Transverse colon (tissue), 4 donors: Measurements from ENCODE around the gene GABRB2. TPM values are rescaled to one million over a fixed set of nuclear protein-coding genes. Genes with fewer than 3 reads are reported as not detected.

Experiments
- DNase-seq: peaks from one replicate; pipeline ENCODE4 v3.0.0-alpha.2; 2019
- H3K27ac ChIP-seq, 4 donors: fragments of 200-600 bp; sonication (generic); 2 replicates each; pipeline ENCODE4 v1.5.1; 2016 to 2018; ENCODE audit warnings: inconsistent platforms in 4 of 4
- H3K27me3 ChIP-seq: fragments of 200-600 bp; sonication (generic); 2 replicates; pipeline ENCODE4 v1.5.1; 2017; ENCODE audit warnings: inconsistent platforms
- H3K36me3 ChIP-seq, 4 donors: fragments of 200-600 bp; sonication (generic); 2 replicates each; pipeline ENCODE4 v1.5.1; 2017 to 2019; ENCODE audit warnings: inconsistent platforms in 4 of 4
- H3K4me1 ChIP-seq, 4 donors: fragments of 200-600 bp; sonication (generic); 2 replicates each; pipeline ENCODE4 v1.5.1; 2017 to 2020; ENCODE audit warnings: inconsistent platforms in 4 of 4
- H3K4me3 ChIP-seq, 4 donors: fragments of 200-600 bp; sonication (generic); 1 replicate in 1 of 4; 2 replicates in 3 of 4; pipeline versions ENCODE4 v1.5.1 to v1.6.1; 2017 to 2019; ENCODE audit warnings: inconsistent platforms in 4 of 4
- H3K9me3 ChIP-seq, 2 donors: fragments of 200-600 bp; sonication (generic); 2 replicates each; pipeline ENCODE4 v1.5.1; 2017 to 2019; ENCODE audit warnings: inconsistent platforms in 2 of 2
- EP300 ChIP-seq: sonication (generic); formaldehyde crosslinking; IDR thresholded peaks from one replicate; pipeline ENCODE4 v1.6.1; 2017; ENCODE audit warnings: antibody characterized with exemption, low read depth
- POLR2A ChIP-seq: fragments of 450-650 bp; IDR thresholded peaks from one replicate; pipeline ENCODE4 v1.6.1; 2016; ENCODE audit warnings: antibody characterized with exemption, mild to moderate bottlenecking, moderate library complexity
- POLR2AphosphoS5 ChIP-seq, 3 donors: sonication (generic); formaldehyde crosslinking; IDR thresholded peaks; one replicate each; pipeline ENCODE4 v1.6.1; 2016; ENCODE audit warnings: antibody characterized with exemption in 3 of 3
- WGBS, 2 donors: methylation state at CpG; one replicate each; pipeline ENCODE4 v1.1.5; 2018; ENCODE audit warnings: low coverage in 1 of 2; 5-methylcytosine and 5-hydroxymethylcytosine counted together
- in situ Hi-C, 4 donors: fragments of 200-750 bp; cut with MboI; loops; one replicate each; pipeline versions ENCODE4 v1.15.0 to v1.15.1; 2017; ENCODE audit warnings: low sequenced_read_pairs in 3 of 4, low pct_ligation_motif_present in 1 of 4, low pct_unique_long_range_greater_than_20kb in 1 of 4
- intact Hi-C: fragments of 100-400 bp; cut with DNase I; formaldehyde crosslinking; loops from one replicate; pipeline ENCODE4 v1.15.1; 2023; ENCODE audit warnings: low total_unique reads
- total RNA-seq, 4 donors: library from RNA; depleted of rRNA; stranded (reverse); fragments of >200 nt; gene quantifications; one replicate each; pipeline ENCODE4 v1.1.0, GENCODE V29; 2016
- TF ChIP-seq, protein P1 (sequence below), 5 experiments: fragments of 200-600 bp in 3 of 5; fragments of 450-650 bp in 2 of 5; sonication (generic) in 3 of 5; IDR thresholded peaks; 1 replicate in 2 of 5; 2 replicates in 3 of 5; pipeline ENCODE4 v1.5.1; 2016 to 2017; ENCODE audit warnings: antibody characterized with exemption in 5 of 5, inconsistent platforms in 3 of 5, mild to moderate bottlenecking in 2 of 5, moderate library complexity in 1 of 5

GABRB2 gene
- total RNA-seq, 4 donors from 2014 or later, result 0.55 to 0.64 TPM; not detected in 2

DNA sequence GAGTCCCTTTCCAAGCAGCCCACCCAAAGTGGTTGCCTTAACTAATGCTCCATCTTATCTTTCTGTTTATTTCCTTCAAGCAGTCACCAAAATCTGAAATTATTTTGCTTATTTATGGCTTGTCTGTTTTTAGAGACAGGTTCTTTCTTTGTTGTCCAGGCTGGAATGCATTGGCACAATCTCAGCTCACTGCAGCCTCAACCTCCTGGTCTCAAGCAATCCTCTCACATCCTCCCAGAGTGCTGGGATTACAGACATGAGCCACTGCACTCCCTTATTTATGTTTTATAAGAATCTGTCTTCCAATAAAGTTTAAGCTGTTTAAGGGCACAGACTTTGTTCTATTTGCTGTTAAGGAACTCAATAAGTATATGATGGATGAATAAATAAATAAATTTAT, 133.7 kb downstream of the GABRB2 start:
- DNase-seq, result no peak
- in situ Hi-C loops, result no loop called here
- intact Hi-C loops, result no loop called here

DNA sequence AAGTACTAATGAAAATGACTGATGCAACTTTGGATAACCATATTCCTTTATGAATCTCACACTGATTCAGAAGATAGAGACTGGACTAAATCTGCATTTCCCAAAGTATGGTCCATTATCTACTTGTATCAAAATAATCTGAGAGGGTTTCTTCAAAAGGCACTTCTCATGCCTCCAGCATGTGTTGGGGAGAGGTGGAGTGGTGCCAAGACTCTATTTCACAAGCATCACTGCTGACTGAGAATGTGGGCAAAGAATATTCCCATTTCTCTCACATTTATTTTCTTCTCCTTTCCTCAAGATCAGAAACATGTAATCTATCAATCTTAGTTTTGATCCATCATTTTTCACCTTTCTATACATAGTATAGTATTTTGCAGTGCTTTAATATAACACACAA, 135.4 kb downstream of the GABRB2 start:
- Histone ChIP-seq H3K36me3 (no peaks in the 10 kb centered on the region), H3K4me1 (no peaks in the 10 kb centered on the region), H3K9me3 (no peaks in the 10 kb centered on the region), H3K27me3 (no peaks in the 10 kb centered on the region), H3K27ac (no peak overlapping the region), H3K4me3 (no peak overlapping the region)
- no peak for DNase-seq
- in situ Hi-C loops, result no loop called here
- intact Hi-C loops, result no loop called here
- TF ChIP-seq POLR2A (no peak), EP300 (no peak), POLR2AphosphoS5 (IDR thresholded peaks at IDR 0.05) (no peak)
- TF ChIP-seq, protein P1, sequence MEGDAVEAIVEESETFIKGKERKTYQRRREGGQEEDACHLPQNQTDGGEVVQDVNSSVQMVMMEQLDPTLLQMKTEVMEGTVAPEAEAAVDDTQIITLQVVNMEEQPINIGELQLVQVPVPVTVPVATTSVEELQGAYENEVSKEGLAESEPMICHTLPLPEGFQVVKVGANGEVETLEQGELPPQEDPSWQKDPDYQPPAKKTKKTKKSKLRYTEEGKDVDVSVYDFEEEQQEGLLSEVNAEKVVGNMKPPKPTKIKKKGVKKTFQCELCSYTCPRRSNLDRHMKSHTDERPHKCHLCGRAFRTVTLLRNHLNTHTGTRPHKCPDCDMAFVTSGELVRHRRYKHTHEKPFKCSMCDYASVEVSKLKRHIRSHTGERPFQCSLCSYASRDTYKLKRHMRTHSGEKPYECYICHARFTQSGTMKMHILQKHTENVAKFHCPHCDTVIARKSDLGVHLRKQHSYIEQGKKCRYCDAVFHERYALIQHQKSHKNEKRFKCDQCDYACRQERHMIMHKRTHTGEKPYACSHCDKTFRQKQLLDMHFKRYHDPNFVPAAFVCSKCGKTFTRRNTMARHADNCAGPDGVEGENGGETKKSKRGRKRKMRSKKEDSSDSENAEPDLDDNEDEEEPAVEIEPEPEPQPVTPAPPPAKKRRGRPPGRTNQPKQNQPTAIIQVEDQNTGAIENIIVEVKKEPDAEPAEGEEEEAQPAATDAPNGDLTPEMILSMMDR (IDR thresholded peaks at IDR 0.05), result no peak

More for the DNA sequence above, 133.7 kb downstream of the GABRB2 start:
- Histone ChIP-seq H3K9me3 (no peaks in the 10 kb centered on the region), H3K27ac (no peak overlapping the region), H3K4me1 (no peaks in the 10 kb centered on the region), H3K36me3 (no peaks in the 10 kb centered on the region), H3K27me3 (no peaks in the 10 kb centered on the region), H3K4me3 (no peak overlapping the region)
- TF ChIP-seq POLR2AphosphoS5 (IDR thresholded peaks at IDR 0.05) (no peak), POLR2A (no peak), EP300 (no peak)
- TF ChIP-seq, protein P1 (IDR thresholded peaks at IDR 0.05), result no peak

- Histone ChIP-seq H3K9me3 (no peaks in the 10 kb centered on the region), H3K4me1 (no peaks in the 10 kb centered on the region), H3K36me3 (no peaks in the 10 kb centered on the region), H3K27ac (no peak overlapping the region), H3K4me3 (no peak overlapping the region), H3K27me3 (no peaks in the 10 kb centered on the region)
- no peak for DNase-seq
- TF ChIP-seq POLR2A (no peak), EP300 (no peak), POLR2AphosphoS5 (IDR thresholded peaks at IDR 0.05) (no peak)
- TF ChIP-seq, protein P1 (IDR thresholded peaks at IDR 0.05), result no peak
- 83% methylated on average over 5 of the region's 5 CpGs; no CpG with 5 or more reads in 1 of the 2 donors for WGBS, 2 donors
- in situ Hi-C loops (no loop called here), intact Hi-C loops (no loop called here)
These were observed 135.9 kb downstream of the GABRB2 start for GRCh38 chr5:161410640-161411039.

- Histone ChIP-seq H3K36me3 (no peaks in the 10 kb centered on the region), H3K27me3 (no peaks in the 10 kb centered on the region), H3K4me1 (no peaks in the 10 kb centered on the region), H3K9me3 (no peaks in the 10 kb centered on the region), H3K27ac (no peak overlapping the region), H3K4me3 (no peak overlapping the region)
- WGBS, 2 donors, result 71 to 84% methylated on average over 2 of the region's 2 CpGs
- DNase-seq, result no peak
- TF ChIP-seq POLR2A, result no peak
- in situ Hi-C loops, result no loop called here
- intact Hi-C loops, result no loop called here
These were observed 137.1 kb downstream of the GABRB2 start for GRCh38 chr5:161409471-161409870.

GRCh38 chr5:161406880-161407279, 139.6 kb downstream of the GABRB2 start:
- no peaks in the 10 kb centered on the region for H3K27me3 ChIP-seq
- intact Hi-C loops, result no loop called here
- no peak for DNase-seq

More at GRCh38 chr5:161406880-161407279, 139.6 kb downstream of the GABRB2 start:
- Histone ChIP-seq H3K27ac (no peak overlapping the region), H3K36me3 (no peaks in the 10 kb centered on the region), H3K4me1 (no peaks in the 10 kb centered on the region), H3K4me3 (no peak overlapping the region), H3K9me3 (no peaks in the 10 kb centered on the region)
- in situ Hi-C loops, result no loop called here
- 55 to 56% methylated on average over 3 of the region's 3 CpGs for WGBS, 2 donors
- no peak for TF ChIP-seq EP300
- TF ChIP-seq, protein P1 (IDR thresholded peaks at IDR 0.05), result no peak
- no peak for TF ChIP-seq POLR2AphosphoS5 (IDR thresholded peaks at IDR 0.05)
- TF ChIP-seq POLR2A, result no peak
